HG03457 (cell line): ENCODE data around the gene TMEM248.
A peak's percentile ranks its signal among the peaks of the same experiment; 100 is the strongest.
"Not testable (repeated sequence)": the region's sequence is repeated elsewhere in the genome, so short reads cannot be mapped to it uniquely, and the experiment has no call there.

Source experiments
- ATAC-seq: cut with Tn5 transposase; IDR thresholded peaks from one replicate; pipeline ENCODE4 v1.9.1; 2021; ENCODE audit warnings: moderate number of reproducible peaks; ENCODE audit not compliant: unreplicated experiment

TMEM248 gene, protein sequence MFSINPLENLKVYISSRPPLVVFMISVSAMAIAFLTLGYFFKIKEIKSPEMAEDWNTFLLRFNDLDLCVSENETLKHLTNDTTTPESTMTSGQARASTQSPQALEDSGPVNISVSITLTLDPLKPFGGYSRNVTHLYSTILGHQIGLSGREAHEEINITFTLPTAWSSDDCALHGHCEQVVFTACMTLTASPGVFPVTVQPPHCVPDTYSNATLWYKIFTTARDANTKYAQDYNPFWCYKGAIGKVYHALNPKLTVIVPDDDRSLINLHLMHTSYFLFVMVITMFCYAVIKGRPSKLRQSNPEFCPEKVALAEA

DNA sequence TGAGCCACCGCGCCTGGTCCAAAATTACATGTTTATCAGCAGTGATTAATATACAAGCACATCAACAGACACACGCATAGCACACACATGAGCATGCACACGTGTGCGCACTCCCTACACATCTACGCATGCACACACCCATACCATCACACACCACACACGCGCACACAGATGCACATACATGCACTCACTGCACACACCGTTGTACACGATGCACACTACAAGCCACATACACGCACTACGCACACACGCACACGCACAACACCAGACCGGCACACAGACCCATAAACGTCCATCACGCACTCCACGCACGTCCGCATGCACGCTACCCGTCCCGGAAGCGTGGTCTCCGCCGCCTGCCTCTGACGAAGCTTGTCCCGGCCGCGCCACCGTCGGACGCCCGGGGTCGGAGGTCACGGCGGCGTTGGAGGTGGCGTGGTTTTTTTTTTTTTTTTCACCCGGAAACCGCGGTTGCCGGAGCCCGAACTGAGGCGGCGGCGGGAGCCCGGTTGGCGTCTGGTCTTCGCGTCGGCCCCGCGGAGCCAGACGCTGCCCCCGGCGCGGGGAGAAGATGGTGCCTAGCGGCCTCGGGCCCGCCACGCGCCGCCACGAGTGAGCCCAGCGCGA is at the start of gene TMEM248:
Gene TMEM248 (plus strand): TSS at position 457 of the 627 bp plus-strand sequence. CDS start 20,641 bp downstream, outside the sequence.
- peak; percentile 73 for ATAC-seq

DNA sequence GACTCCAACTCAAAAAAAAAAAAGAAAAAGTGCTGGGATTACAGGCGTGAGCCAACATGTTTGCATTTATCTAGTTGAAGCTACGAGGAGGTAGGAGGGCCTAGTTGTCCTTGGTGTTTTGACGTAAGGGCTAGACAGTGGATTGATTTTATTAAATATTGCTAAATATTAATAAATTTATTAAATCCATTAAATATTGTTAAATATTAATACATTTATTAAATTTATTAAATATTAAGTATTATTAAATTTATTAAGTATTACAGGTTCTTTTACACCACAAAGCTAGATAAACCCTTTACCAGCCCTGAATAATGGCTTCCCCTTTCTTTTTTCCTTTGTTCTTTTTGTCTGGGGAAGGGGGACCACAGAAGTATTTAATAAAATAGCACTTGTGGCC is 47.5 kb upstream of the TMEM248 start:
- no peak for ATAC-seq

GRCh38 chr7:66877577-66878300 is 43.3 kb upstream of the TMEM248 start:
- ATAC-seq: peak; percentile 79

DNA sequence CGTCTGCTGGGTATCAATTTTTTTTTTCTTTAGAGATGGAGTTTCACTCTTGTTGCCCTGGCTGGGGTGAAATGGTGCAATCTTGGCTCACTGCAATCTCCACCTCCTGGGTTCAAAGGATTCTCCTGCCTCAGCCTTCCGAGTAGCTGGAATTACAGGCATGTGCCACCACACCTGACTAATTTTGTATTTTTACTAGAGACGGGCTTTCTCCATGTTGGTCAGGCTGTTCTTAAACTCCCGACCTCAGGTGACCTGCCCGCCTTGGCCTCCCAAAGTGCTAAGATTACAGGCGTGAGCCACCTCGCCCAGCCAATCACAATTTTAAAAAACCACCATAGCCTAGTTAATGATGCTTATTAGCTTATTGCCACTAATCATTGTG is 42.7 kb upstream of the TMEM248 start:
- not testable (repeated sequence) for ATAC-seq

DNA sequence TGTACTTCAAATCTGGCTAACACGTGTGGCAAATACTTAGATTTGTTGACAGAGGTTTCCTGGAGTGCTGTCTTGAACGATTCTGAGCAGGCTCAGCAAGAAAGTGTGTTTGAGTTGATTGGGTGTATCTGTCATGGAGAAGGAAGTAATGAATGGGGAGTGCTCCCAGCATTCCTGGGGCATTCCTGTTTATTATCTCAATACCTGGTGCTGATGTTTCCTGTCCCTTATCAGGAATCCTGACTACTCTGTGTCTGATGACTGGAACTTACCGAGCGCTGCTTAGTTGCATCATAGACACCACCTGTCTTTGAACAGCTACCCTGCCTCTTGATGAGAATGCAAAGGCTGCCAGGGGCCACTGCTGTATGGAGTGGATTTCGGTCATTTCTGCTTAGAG is 41.0 kb upstream of the TMEM248 start:
- no peak for ATAC-seq

DNA sequence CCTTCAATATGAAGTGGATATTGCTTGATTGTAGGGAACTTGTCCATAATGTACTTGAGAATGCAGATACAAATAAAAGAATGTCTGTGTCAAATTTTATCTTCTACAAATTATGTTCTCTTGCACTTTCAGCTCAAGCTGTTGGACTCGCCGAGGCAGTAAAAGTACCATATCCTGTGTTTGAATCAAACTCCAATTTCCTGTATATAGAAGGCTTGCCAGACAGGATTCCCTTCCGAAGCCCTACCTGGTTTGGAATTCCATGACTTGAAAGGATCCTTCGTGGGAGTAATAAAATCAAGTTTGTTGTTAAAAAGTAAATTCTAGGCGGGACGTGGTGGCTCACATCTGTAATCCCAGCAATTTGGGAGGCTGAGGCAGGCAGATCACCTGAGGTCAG is 40.4 kb upstream of the TMEM248 start:
- not testable (repeated sequence) for ATAC-seq

DNA sequence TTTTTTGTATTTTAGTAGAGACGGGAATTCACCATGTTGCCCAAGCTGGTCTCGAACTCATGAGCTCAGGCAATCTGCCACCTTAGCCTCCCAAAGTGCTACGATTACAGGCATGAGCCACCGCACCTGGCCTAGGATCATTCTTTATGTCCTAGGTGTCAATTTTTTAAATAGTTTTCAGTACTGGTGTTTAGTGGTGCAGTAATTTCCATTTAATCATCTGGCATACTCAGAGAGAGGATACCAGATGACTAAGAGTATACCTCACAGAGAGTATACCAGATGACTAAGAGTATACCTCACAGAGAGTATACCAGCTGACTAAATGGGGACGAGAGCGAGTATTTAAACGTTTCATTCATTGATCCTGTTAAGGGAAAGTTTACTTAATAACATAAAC is 37.3 kb upstream of the TMEM248 start:
- ATAC-seq: no peak

- ATAC-seq: not testable (repeated sequence)
Observed at GRCh38 chr7:66884556-66884955, 36.5 kb upstream of the TMEM248 start.

DNA sequence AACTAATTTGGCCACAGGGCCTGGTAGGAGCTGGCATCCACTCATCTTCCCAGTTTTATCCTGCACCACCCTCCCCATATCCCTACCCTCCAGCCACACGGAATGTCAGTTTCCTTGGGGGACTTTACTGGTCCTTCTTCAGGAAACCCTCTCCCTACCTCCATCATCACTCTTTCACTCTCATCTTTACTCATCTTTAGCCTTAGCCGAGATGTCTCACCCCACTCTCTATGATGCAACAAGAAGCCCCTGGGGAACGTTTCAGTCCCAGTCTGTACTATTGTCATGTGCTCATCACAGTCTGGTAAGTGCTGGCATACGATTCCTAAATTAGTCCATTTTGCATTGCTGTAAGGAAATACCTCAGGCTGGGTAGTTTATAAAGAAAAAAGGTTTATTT is 34.9 kb upstream of the TMEM248 start:
- ATAC-seq: peak; percentile 51

DNA sequence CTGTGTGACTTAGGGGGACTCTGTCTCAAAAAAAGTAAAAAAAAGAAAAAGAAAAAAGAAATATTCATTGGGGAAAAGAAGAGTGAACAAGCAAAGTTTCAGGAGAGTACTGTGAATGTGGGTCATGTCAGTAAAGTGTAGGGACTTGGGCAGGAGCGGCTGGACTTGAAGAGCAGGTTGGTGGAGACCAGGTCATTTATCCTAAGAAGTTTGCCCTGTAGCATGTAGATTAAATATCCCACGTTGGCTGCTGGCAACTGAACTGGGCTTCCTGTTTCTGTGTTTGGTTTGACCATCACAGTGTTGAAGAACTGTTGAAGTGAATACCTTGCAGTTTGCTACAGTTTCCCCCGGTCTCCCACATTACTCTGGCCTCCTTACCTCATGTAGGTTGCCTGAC is 32.8 kb upstream of the TMEM248 start:
- not testable (repeated sequence) for ATAC-seq

DNA sequence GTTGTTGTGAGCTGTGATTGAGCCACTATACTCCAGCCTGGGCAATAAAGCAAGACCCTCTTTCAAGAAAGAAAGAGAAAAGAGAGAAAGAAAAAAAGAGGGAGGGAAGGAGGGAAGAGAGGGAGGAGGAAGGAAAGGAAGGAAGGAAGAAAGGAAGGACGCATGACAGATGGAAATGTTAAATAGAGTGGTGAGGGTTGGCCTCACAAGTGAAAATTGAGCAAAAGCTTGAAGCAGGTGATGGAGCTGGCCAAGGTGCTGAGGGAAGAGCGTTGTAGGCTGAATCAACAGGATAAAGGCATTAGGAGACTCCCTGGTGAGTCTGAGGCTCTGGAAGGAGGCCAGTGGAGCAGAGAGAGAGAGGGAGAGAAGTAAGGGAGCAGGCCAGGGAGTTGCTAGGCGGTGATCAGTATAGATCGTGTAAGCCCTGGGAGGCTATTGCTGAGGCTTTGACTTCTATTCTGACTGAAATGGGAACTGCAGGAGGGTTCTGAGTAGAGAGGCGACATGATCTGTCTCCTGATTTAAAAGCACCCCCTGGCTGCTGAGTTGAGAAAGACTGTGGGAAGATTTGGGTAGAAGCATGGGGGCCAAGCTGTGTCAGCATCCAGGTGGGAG is 26.5 kb upstream of the TMEM248 start:
- no peak for ATAC-seq

DNA sequence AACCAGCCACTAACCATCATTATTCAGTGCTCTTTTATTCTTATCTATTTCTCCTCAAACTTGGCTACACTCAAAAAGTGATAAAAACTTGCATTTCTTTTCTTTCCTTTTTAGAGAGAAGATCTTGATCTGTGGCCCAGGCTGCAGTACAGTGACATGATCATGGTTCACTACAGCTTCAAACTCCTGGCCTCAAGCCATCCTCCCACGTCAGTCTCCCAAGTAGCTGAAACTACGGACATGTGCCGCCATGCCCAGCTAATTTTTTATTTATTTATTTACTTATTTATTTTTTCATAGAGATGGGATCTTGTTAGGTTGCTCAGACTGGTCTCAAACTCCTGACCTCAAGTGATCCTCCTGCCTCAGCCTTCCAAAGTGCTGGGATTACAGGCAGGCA is 24.6 kb upstream of the TMEM248 start:
- ATAC-seq: no peak

- no peak for ATAC-seq
Observed at GRCh38 chr7:66899552-66900280, 21.3 kb upstream of the TMEM248 start.

- ATAC-seq: no peak
Observed at GRCh38 chr7:66901941-66902843, 18.8 kb upstream of the TMEM248 start.

DNA sequence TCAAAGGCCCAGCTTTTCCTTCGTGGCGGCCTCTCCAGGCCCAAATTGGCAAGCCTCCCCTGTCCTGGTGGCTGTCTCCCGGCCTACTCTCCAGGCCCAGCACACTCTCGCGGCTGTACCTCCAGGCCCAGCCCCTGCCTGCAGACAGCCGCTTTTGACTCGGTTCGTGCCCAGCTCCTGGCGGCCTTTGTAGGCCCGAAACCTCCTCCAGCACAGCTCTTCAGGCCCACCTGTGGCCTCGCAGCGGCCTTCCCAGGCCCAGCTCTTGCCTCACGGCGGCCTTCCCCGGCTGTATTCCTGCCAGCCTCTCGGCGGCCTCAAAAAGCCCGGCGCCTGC is 18.2 kb upstream of the TMEM248 start:
- ATAC-seq: no peak

DNA sequence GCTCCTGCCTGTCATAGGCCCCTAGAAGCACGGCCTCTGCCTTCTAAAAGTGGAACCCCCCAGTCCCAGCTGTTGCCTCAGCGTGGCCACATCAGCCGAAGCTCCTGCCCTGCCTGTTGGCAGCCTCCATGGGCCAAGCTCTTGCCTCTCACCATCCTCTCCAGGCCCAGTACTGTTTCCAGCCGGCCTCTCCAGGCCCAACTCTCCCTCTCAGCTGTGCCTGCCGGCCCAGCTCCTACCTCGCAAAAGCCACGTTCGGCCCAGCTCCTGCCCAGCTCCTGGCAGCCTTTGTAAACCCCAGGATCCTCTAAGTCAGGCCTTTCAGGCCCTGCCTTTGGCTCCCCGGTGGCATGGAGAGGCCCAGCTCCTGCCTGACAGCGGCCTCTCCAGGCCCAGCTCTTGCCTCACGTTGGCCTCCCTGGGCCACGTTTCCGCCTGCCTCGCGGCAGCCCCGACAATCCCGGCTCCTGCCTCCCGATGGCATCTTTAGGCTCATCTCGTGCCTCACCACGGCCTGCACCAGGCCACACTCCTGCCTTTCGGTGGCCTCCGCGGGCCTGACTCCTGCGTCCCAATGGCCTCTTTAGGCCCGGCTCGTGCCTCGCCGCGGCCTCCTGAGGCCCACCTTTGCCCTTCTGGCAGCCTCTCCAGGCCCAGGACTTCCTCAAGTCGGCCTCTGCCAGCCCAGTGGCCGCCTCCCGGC is 17.5 kb upstream of the TMEM248 start:
- ATAC-seq: no peak

- ATAC-seq: no peak
Observed at GRCh38 chr7:66904063-66904593, 16.9 kb upstream of the TMEM248 start.

- no peak for ATAC-seq
Observed at GRCh38 chr7:66905278-66905677, 15.7 kb upstream of the TMEM248 start.

DNA sequence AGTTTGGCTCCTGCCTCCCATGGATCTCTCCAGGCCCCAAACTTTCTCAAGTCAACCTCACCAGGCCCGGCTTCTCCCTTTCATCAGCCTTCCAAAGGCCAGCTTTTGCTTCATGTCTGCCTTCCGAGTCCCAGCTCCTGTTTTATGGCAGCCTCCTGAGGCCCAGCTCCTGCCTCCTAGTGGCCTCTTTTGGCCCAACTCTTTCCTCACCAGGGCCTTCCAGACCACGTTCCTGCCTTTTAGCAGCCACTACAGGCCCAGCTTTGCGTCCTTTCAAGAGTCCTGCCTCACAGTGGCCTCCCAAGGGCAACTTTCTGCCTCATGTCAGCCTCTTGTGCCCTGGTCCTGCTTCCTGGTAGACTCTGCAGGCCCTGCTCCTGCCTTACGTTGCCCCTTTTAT is 15.3 kb upstream of the TMEM248 start:
- no peak for ATAC-seq
